A673 (cell line): Measurements from ENCODE around the gene A3GALT2.

Experiments used
- CTCF ChIP-seq: fragments of 300-800, 200-600 bp; sonication (generic); conservative IDR thresholded peaks from 2 replicates; pipeline ENCODE4 v1.5.1; 2017; ENCODE audit warnings: low read depth, mild to moderate bottlenecking, antibody characterized with exemption, low read length, moderate library complexity, mixed read lengths
- EZH2 ChIP-seq: fragments of 200-600 bp; sonication (generic); IDR thresholded peaks from 2 replicates; pipeline ENCODE4 v1.6.1; 2017; ENCODE audit warnings: borderline replicate concordance, low read depth, mild to moderate bottlenecking, mixed read lengths, antibody characterized with exemption, low read length; ENCODE audit not compliant: poor library complexity, severe bottlenecking

GRCh38 chr1:33317354-33317753 lies 3.5 kb downstream of the A3GALT2 start:
- TF ChIP-seq CTCF (no peak), EZH2 (no peak)
